Measurements from ENCODE around the gene RABGAP1L. TPM values are rescaled to one million over a fixed set of nuclear protein-coding genes. Genes with fewer than 3 reads are reported as not detected.
A peak's percentile ranks its signal among the peaks of the same experiment; 100 is the strongest.

RABGAP1L gene
- total and polyA plus RNA-seq, 2 of the 4 experiments (the other 2 are of a cell fraction) = 7.9 to 26.7 TPM

DNA sequence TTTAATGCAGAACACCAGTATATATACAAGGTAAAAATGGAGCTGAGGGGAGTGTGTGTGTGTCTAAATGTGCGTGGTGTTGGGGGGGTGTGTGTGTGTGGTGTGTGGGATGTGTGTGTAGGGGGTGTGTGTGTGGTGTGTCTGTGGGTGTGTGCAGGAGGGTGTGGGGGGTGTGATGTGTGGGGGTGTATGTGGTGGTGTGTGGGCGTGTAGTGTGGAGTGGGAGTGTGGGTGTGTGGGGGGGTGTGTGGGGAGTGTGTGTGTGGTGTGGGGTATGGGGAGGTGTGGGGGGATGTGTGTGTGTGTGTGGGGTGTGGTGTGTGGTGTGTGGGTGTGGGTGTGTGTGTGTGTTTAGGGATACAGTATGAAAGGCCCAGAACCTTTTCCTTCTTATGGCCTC is 638.1 kb downstream of the RABGAP1L start:
- Histone ChIP-seq H3K9ac (ENCODE audit: low read depth, low read length) (no peak overlapping the region), H4K8ac (ENCODE audit: low read depth in 2 of 2, low read length in 2 of 2) (no peak overlapping the region)

More for the DNA sequence above, 638.1 kb downstream of the RABGAP1L start:
- no peaks in the 10 kb centered on the region for H3K9me1 ChIP-seq (ENCODE audit: insufficient read depth, low read length)
- H2AK9ac ChIP-seq (replicated peaks; ENCODE audit: low read depth, low read length, poor library complexity) = no peak overlapping the region
- no peak overlapping the region for H3K27ac ChIP-seq (ENCODE audit: insufficient read depth, low read length)
- peaks cover 2% of the 10 kb centered on the region; the same call in 1 of the 2 replicates for H3K27me3 ChIP-seq (ENCODE audit: control insufficient read depth, insufficient read depth, low read length)
- in situ Hi-C loops (cut with MboI; ENCODE audit: low sequenced_read_pairs) (no loop called here), dilution Hi-C loops (cut with HindIII; ENCODE audit: low sequenced_read_pairs, unreplicated experiment) (no loop called here), intact Hi-C loops (cut with micrococcal nuclease) (loop anchor here (5.0 kb wide), 1 partner anchor 200 kb away; the partner anchor contains the start of gene CACYBP)
- 100% methylated on average over 1 of the region's 2 CpGs for WGBS, 2 experiments (ENCODE audit: extremely low coverage in 2 of 2, insufficient read length in 1 of 2)
- H2BK15ac ChIP-seq (ENCODE audit: low read depth, low read length) = no peak overlapping the region
- H4K5ac ChIP-seq (ENCODE audit: low read depth, low read length) = no peak overlapping the region
- H2BK5ac ChIP-seq (ENCODE audit: low read depth, low read length, poor library complexity, severe bottlenecking) = peak overlapping the region; percentile 67
- H3K56ac ChIP-seq (ENCODE audit: extremely low read depth, insufficient read depth, low read length) = no peak overlapping the region
- H3K4ac ChIP-seq (ENCODE audit: low read depth, low read length) = no peak overlapping the region
- H3K36me3 ChIP-seq (ENCODE audit: control insufficient read depth, insufficient read depth, low read length) = no peaks in the 10 kb centered on the region
- H2AK5ac ChIP-seq (ENCODE audit: low read depth, low read length) = no peak overlapping the region
- no peaks in the 10 kb centered on the region for H3K79me1 ChIP-seq (ENCODE audit: low read depth in 1 of 2, low read length in 2 of 2)
- no TSS peak for BruUV-seq (replicated peaks)
- H3K4me1 ChIP-seq (ENCODE audit: control insufficient read depth, insufficient read depth, low read length) = 0 out of 2 replicates have a peak, but pooled peaks cover 2% of the 10 kb centered on the region
- H3K23ac ChIP-seq (ENCODE audit: low read depth, low read length) = no peak overlapping the region
- CTCF ChIA-PET = interaction anchor here (0.6 kb wide), 1 partner anchor 97 kb away, joined by 3 read pairs; no protein-coding TSS in a partner anchor
- peaks cover 3% of the 10 kb centered on the region; the same call in 1 of the 2 replicates for H4K20me1 ChIP-seq (ENCODE audit: insufficient read depth, low read length)
- no peak overlapping the region for H3K4me2 ChIP-seq (ENCODE audit: low read depth, low read length)
- no peak overlapping the region for H4K91ac ChIP-seq (ENCODE audit: insufficient read depth, low read depth, low read length)
- H2AFZ ChIP-seq (replicated peaks; ENCODE audit: low read length, poor library complexity) = no peak overlapping the region
- H3K4me3 ChIP-seq (ENCODE audit: insufficient read depth, low read depth, low read length) = no peak overlapping the region
- no peak for TF ChIP-seq BHLHE40 (IDR thresholded peaks at IDR 0.05; ENCODE audit: low read depth, low read length)
- no peak for TF ChIP-seq CEBPB (IDR thresholded peaks at IDR 0.05; ENCODE audit: low read depth, low read length)
- TF ChIP-seq MAZ (IDR thresholded peaks at IDR 0.05; ENCODE audit: borderline replicate concordance, low read depth, low read length) = no peak
- no peak for TF ChIP-seq RCOR1 (IDR thresholded peaks at IDR 0.05; ENCODE audit: insufficient replicate concordance, low read length)
- no peak for TF ChIP-seq RFX5 (IDR thresholded peaks at IDR 0.05; ENCODE audit: low read depth, low read length)
- TF ChIP-seq NFE2L2 (IDR thresholded peaks at IDR 0.05; ENCODE audit: low read depth, low read length) = no peak
- TF ChIP-seq CHD1 (IDR thresholded peaks at IDR 0.05; ENCODE audit: low read depth, low read length) = no peak
- TF ChIP-seq POLR2A (IDR thresholded peaks at IDR 0.05; ENCODE audit: low read depth, low read length) = no peak
- H2BK120ac ChIP-seq (ENCODE audit: low read depth, low read length) = no peak overlapping the region
- no peak for DNase-seq
- no peak overlapping the region for H2BK20ac ChIP-seq (ENCODE audit: low read depth, low read length)
- no peak overlapping the region for H3K14ac ChIP-seq (replicated peaks; ENCODE audit: low read depth, low read length)
- no peak for ATAC-seq (ENCODE audit: low read depth)
- POLR2A ChIA-PET (ENCODE audit: unreplicated experiment) = no interaction called here
- H3K18ac ChIP-seq (ENCODE audit: low read depth, low read length) = no peak overlapping the region
- no peaks in the 10 kb centered on the region for H3K9me3 ChIP-seq (ENCODE audit: control insufficient read depth, insufficient read depth, low read length)
